Neural cell (in vitro differentiated cells): ENCODE results near the gene THRB.

Source experiments
- EZH2 ChIP-seq: fragments of 200-600, 300-800 bp; shearing (Covaris generic), sonication (generic); IDR thresholded peaks from 2 replicates; pipeline ENCODE4 v1.6.1; 2014; ENCODE audit warnings: antibody characterized with exemption, low read length, borderline replicate concordance, mild to moderate bottlenecking; ENCODE audit not compliant: insufficient read depth, poor library complexity, severe bottlenecking
- REST ChIP-seq: IDR thresholded peaks from 2 replicates; pipeline ENCODE4 v1.6.1; 2012; ENCODE audit warnings: borderline replicate concordance

DNA sequence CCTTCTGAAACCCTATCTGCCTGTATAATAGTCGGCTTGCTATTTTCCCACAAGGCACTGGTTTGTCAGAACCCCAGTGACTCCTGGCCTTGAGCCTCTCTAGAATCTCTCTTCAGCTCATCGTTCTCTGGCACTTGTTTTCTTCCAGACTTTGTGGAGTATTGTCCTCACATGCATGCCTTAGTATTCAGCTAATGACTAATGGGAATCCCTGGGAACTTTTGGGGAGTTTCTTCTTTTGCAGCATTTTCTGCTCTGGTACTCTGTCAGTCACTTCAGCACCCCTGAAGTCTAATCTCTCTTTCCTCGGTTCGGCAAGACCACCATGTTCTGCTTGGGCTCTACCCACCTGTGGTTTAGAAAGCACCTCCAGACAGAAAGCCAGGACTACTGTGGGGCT lies 35.8 kb upstream of the THRB start:
- no peak for TF ChIP-seq EZH2
- TF ChIP-seq REST, result no peak
